HG02642 (cell line): ENCODE results near the gene AOC3.
"Not testable (repeated sequence)": the region's sequence is repeated elsewhere in the genome, so short reads cannot be mapped to it uniquely, and the experiment has no call there.

Source experiments
- ATAC-seq: cut with Tn5 transposase; IDR thresholded peaks from one replicate; pipeline ENCODE4 v1.9.1; 2021; ENCODE audit warnings: mild to moderate bottlenecking; ENCODE audit not compliant: unreplicated experiment, poor library complexity

AOC3 gene

DNA sequence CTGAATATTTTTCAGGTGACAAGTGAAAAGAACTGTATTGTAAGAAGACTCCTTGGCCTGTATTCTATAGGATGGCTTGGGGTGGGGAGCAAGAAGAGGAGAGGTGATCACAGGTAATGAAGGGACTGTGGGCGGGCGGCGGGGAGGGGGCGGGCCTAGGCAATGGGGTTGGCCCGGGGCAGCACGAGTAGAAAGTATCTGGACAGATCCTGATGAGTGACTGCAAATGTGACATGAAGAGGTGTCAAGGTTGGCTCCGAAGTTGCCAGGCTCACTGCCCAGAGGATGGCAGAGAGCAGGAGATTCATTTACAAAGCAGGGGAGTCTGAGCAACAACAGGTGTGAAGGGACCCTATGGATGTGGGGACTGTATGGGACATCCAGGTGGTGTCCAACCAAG is 38.8 kb downstream of the AOC3 start:
- no peak for ATAC-seq

DNA sequence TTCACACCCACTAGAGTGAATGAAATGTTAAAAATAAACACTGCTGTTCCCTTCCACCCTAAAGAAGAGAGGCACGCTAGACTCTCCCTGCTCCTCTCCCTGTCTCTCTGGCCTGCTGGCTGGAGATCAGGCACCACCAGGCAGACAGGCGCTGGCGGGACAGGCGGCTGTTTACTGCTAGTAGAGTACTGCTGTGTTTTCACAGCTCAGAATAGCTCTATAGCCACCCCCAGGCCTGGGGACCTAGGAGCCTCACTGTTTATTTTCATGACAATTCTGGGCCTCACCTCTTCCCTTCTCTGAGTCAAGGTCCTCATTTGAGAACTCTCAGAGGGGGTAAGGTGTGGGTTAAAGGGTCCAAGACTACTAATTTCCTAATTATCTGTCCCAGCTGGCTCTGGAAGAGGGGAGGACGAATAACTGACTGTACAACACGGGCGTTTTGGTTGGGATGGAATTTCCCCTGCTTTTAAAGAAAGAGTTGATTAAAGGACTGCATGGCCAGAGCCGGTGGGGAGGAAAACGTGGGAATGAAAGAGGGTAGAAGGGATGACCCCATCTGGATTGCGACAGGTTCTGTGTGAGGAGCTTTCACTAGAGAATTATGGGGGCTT is 40.6 kb downstream of the AOC3 start:
- no peak for ATAC-seq

DNA sequence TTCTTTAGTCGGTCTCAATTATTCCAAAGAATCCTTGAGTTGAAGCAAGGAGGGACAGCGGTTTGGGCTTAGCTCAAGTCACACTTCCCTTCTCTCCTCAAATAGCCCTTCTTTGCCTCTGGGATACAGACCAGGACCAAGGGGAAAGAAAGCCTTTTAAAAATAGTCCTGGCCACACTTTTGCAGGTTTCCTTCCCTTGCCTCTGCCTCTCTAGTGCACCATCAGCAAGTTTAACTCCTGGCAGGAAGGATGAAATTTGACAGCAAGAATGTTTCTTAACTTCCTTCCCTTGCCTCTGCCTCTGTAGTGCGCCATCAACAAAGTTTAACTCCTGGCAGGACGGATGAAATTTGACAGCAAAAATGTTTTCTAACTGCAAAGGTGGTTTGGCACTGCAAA is 42.4 kb downstream of the AOC3 start:
- ATAC-seq = no peak

DNA sequence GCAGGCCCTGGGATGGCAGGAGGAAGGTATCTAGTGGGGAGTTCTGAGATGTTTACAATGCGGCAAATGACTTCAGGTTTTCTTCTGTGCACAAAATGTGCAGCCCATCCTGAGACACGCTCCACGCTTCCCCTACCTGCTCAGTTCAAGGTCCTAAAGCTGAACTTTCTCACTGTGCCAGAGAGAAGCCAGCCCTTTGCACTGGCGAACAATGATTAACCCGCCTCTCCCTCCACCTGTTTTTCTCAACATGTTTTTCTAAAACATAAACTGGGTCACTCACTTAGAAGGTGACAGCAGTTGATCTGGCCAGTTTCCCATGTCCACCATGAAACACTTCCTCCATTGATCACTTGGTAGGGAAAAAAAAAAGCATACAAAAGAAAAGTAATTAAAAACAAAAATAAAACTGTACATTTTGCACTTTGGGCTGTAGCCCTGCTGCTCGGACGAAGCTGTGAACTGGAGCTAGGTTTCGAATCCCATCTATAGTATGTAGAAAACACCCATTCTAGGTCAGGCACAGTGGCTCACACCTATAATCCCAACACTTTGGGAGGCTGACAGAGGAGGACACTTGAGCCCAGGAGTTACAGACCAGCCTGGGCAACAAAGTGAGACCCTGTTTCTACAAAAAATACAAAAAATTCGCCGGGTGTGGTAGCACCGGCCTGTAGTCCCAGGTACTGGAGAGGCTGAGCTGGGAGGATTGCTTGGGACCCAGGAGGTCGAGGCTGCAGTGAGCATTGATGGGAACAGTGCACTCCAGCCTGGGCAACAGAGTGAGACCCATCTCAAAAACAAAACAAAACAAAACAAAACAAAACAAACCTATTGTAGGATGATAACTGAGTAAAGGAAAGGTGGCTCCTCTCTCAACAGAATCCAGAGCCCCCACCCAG is 43.5 kb downstream of the AOC3 start:
- ATAC-seq = no peak

DNA sequence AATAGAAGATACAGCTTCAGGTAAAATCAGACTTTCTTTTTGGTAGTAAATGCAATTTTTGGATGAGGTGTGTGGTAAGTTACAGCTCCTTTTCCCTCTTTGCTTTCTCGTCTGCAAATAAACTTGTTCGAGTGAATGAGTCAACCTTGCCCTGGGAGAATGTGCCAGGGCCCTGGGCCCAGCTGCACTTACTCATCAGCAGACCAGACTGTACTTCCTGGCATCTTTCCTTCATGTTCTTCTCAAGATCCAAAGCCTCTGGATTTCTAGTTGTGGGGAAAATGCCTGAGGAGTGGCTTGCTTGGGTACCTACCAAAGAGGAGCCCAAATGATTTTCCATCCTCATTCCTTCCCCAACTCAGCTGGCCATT is 44.2 kb downstream of the AOC3 start:
- ATAC-seq = no peak

DNA sequence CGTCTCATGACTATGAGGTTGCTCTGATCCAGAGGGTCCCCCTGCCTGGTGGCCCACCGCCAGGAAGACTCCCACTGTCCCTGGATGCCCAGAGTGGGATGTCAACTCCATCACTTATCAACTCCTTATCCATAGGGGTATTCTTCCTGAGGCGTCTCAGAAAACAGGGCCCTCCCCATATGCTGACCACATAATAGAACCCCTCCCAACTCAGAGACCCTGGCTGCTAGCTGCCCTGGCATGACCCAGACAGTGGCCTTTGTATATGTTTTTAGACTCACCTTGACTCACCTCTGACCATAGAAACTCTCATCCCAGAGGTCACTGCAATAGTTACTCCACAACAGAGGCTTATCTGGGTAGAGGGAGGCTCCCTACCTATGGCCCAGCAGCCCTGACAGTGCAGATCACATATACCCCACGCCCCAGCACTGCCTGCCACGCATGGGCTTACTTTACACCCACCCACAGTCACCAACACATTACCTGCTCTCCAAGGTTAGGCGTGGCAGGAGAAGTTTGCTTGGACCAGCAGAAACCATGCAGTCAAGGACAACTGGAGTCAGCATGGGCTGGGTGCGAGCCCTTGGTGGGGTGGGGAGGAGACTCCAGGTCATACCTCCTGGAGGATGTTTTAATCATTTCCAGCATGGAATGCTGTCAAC is 47.3 kb downstream of the AOC3 start:
- no peak for ATAC-seq

DNA sequence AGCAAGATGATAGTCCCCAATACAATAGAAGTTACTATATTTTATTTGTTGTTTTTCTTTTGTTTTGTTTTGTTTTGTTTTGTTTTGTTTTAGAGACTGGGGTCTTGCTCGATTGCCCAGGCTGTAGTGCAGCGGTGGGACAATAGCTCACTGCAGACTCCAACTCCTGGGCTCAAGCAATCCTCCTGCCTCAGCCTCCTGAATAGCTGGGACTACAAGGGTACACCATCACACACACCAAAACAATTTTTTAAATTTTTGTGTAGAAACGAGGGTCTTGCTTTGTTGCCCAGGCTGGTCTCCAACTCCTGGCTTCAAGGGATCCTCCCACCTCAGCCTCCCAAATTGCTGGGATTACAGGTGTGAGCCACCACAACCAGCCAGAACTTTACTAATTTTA is 49.0 kb downstream of the AOC3 start:
- not testable (repeated sequence) for ATAC-seq

DNA sequence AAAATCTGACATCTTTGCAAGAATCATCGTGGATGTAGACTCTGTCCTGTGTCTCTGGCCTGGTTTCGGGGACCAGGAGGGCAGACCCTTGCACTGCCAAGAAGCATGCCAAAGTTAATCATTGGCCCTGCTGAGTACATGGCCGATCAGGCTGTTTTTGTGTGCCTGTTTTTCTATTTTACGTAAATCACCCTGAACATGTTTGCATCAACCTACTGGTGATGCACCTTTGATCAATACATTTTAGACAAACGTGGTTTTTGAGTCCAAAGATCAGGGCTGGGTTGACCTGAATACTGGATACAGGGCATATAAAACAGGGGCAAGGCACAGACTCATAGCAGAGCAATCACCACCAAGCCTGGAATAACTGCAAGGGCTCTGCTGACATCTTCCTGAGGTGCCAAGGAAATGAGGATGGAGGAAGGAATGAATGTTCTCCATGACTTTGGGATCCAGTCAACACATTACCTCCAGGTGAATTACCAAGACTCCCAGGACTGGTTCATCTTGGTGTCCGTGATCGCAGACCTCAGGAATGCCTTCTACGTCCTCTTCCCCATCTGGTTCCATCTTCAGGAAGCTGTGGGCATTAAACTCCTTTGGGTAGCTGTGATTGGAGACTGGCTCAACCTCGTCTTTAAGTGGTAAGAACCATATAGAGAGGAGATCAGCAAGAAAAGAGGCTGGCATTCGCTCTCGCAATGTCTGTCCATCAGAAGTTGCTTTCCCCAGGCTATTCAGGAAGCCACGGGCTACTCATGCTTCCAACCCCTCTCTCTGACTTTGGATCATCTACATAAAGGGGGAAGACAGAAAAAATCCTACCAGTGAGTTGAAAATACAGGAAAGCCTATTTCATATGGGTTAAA is 49.7 kb downstream of the AOC3 start, which contains the start of gene G6PC1:
Gene G6PC1 (plus strand): TSS at position 340 of the 872 bp plus-strand sequence. CDS start 78 bp downstream, at position 418.
- ATAC-seq = no peak

DNA sequence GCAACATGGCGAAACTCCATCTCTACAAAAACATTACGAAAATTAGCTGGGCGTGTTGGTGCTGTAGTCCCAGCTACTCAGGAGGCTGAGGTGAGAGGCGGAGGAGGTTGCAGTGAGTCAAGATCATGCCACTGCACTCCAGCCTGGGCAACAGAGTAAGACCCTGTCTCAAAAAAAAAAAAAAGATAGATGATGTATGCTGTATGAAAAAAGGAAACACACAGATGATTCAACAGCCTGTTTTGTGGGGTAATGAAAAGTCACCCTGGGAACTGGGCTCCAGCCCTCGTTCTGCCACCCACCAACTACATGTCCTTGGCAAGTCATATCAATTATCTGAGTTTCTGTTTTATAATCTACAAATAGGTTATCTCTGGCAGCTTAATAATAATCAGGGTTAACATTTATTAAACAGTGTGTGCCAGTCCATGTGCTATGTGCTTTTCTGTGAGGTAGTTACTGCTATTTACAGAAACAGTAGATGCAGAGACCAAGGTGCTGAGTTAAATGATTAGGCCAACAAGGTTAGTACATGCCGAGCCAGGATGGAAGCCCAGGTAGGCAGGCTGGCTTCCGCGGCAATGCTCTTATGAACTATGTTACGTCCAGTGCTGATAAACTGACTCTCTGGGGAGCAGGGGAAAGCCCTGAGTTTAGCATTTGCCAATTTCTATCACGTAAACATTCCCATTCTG is 50.7 kb downstream of the AOC3 start:
- ATAC-seq = no peak

DNA sequence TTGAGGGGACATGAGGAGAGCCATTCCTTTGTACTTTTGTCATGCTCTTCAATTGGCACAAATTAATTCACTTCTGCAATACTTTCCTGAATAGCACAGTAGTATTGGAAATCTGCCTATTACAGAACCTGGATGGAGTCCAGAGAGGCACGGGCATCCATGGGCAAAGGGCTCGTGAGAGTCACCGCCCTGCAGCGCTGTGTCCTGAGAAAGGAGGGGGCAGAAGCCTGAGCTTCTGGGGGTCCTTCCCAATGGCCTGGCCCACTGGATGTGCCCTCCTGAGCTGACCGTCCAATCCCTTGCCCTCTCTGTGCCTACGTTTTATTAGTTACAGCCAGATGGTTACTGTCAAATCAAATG is 53.1 kb downstream of the AOC3 start:
- ATAC-seq = no peak

DNA sequence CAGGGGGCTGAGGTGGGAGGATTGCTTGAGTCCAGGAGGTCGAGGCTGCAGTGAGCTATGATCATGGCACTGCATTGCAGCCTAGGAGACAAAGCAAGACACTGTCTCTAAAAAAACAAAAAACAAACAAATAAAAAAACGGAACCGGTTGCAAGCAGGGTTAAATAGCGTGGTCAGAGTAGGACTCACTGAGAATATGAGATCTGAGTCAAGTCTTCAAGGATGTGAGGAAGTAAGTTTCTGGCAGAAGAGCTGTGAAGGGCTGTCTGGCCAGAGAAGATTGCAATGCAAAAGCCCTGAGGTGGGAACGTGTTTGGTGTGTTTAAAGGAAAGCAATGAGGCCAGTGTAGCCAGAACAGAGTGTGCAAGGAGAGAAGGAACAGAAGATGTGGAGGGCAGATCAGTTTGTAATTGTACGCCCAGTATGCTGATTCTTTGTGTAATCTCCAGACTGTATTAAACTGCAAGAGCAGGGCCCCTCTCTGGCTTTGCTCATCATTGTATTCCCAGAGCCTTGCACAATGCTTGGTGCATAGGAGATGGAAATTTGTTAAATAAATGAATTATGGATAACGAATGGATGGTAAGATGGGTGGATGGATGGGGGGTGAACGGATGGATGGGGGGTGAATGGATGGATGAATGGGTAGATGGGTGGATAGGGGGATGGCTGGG is 55.9 kb downstream of the AOC3 start:
- ATAC-seq = no peak
